ENCODE data around the gene TOR1B. TPM values are rescaled to one million over a fixed set of nuclear protein-coding genes. Genes with fewer than 3 reads are reported as not detected.
A peak's percentile ranks its signal among the peaks of the same experiment; 100 is the strongest.

Gene TOR1B
- total RNA-seq, 2 donors from 2014 or later, result 10.2 to 12.3 TPM

- peak overlapping the region; percentile 85 to 89 for H3K27ac ChIP-seq
- H3K4me1 ChIP-seq, result peaks cover 0 to 9% of the 10 kb centered on the region in 2 donors
- H3K4me3 ChIP-seq, result peak overlapping the region; percentile 88 to 89
- DNase-seq (ENCODE audit: low spot score), result no peak
- H3K27me3 ChIP-seq, result no peaks in the 10 kb centered on the region
- TF ChIP-seq, protein P1, sequence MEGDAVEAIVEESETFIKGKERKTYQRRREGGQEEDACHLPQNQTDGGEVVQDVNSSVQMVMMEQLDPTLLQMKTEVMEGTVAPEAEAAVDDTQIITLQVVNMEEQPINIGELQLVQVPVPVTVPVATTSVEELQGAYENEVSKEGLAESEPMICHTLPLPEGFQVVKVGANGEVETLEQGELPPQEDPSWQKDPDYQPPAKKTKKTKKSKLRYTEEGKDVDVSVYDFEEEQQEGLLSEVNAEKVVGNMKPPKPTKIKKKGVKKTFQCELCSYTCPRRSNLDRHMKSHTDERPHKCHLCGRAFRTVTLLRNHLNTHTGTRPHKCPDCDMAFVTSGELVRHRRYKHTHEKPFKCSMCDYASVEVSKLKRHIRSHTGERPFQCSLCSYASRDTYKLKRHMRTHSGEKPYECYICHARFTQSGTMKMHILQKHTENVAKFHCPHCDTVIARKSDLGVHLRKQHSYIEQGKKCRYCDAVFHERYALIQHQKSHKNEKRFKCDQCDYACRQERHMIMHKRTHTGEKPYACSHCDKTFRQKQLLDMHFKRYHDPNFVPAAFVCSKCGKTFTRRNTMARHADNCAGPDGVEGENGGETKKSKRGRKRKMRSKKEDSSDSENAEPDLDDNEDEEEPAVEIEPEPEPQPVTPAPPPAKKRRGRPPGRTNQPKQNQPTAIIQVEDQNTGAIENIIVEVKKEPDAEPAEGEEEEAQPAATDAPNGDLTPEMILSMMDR (IDR thresholded peaks at IDR 0.05), result no peak
- peaks cover 6% of the 10 kb centered on the region for H3K36me3 ChIP-seq
- no peaks in the 10 kb centered on the region for H3K9me3 ChIP-seq
Measured at GRCh38 chr9:129803676-129804060, 684 bp downstream of the TOR1B start.

- Histone ChIP-seq H3K27me3 (no peaks in the 10 kb centered on the region), H3K4me1 (peaks cover 0 to 9% of the 10 kb centered on the region in 2 donors), H3K27ac (no peak overlapping the region), H3K36me3 (peaks cover 22% of the 10 kb centered on the region), H3K9me3 (no peaks in the 10 kb centered on the region), H3K4me3 (no peak overlapping the region)
- no peak for DNase-seq (ENCODE audit: low spot score)
- TF ChIP-seq, protein P1 (IDR thresholded peaks at IDR 0.05), result no peak
Measured at GRCh38 chr9:129806061-129806460, 3.1 kb downstream of the TOR1B start.

- TF ChIP-seq, protein P1 (IDR thresholded peaks at IDR 0.05), result no peak
- no peaks in the 10 kb centered on the region for H3K9me3 ChIP-seq
- H3K4me1 ChIP-seq, result peaks cover 0 to under 1% of the 10 kb centered on the region in 2 donors
- no peak overlapping the region for H3K4me3 ChIP-seq
- peaks cover 34% of the 10 kb centered on the region for H3K36me3 ChIP-seq
- no peaks in the 10 kb centered on the region for H3K27me3 ChIP-seq
- no peak for DNase-seq (ENCODE audit: low spot score)
- H3K27ac ChIP-seq, result no peak overlapping the region
Measured at GRCh38 chr9:129809346-129809745, 6.4 kb downstream of the TOR1B start.

GRCh38 chr9:129810116-129810515 lies 7.1 kb downstream of the TOR1B start:
- no peak for DNase-seq (ENCODE audit: low spot score)
- Histone ChIP-seq H3K9me3 (no peaks in the 10 kb centered on the region), H3K27me3 (no peaks in the 10 kb centered on the region), H3K27ac (no peak overlapping the region), H3K4me3 (no peak overlapping the region), H3K36me3 (peaks cover 34% of the 10 kb centered on the region), H3K4me1 (no peaks in the 10 kb centered on the region)
- TF ChIP-seq, protein P1 (IDR thresholded peaks at IDR 0.05), result no peak

DNA sequence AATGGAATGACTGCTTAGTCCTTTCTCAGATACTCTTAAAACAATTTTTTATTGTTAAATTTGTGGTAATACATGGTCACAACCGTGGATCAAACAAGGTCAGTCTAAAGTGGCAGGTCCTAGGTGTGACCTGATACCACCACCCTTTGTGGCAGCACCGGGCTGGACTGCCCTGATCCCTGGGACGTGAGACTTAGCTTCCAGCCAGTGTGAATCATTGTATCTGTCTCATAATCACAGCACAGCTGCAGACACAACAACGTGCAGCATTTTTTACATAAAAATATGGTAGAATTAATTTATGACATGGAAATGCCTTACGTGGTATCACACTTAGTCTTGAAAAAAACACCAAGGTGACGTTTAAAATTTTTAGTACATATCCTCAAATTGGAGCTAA lies 7.8 kb downstream of the TOR1B start:
- TF ChIP-seq, protein P1 (IDR thresholded peaks at IDR 0.05), result no peak
- Histone ChIP-seq H3K9me3 (no peaks in the 10 kb centered on the region), H3K36me3 (peaks cover 38% of the 10 kb centered on the region), H3K27ac (no peak overlapping the region), H3K27me3 (no peaks in the 10 kb centered on the region), H3K4me3 (no peak overlapping the region), H3K4me1 (no peaks in the 10 kb centered on the region)
- no peak for DNase-seq (ENCODE audit: low spot score)

- H3K36me3 ChIP-seq, result peaks cover 48% of the 10 kb centered on the region
- DNase-seq (ENCODE audit: low spot score), result no peak
- no peaks in the 10 kb centered on the region for H3K27me3 ChIP-seq
- H3K9me3 ChIP-seq, result no peaks in the 10 kb centered on the region
- no peak overlapping the region for H3K4me3 ChIP-seq
- no peak overlapping the region for H3K27ac ChIP-seq
- TF ChIP-seq, protein P1 (IDR thresholded peaks at IDR 0.05), result no peak
- H3K4me1 ChIP-seq, result no peaks in the 10 kb centered on the region
Measured at GRCh38 chr9:129811967-129812363, 9.0 kb downstream of the TOR1B start.

Measured in right atrium auricular region (tissue), 2 donors.